EH (cell line): Measurements from ENCODE around the gene SACS.
A peak's percentile ranks its signal among the peaks of the same experiment; 100 is the strongest.
"Not testable (repeated sequence)": the region's sequence is repeated elsewhere in the genome, so short reads cannot be mapped to it uniquely, and the experiment has no call there.

ENCODE experiments used
- DNase-seq: peaks from one replicate; pipeline ENCODE4 v3.0.0-alpha.2; 2015; ENCODE audit warnings: low read depth

The SACS gene

DNA sequence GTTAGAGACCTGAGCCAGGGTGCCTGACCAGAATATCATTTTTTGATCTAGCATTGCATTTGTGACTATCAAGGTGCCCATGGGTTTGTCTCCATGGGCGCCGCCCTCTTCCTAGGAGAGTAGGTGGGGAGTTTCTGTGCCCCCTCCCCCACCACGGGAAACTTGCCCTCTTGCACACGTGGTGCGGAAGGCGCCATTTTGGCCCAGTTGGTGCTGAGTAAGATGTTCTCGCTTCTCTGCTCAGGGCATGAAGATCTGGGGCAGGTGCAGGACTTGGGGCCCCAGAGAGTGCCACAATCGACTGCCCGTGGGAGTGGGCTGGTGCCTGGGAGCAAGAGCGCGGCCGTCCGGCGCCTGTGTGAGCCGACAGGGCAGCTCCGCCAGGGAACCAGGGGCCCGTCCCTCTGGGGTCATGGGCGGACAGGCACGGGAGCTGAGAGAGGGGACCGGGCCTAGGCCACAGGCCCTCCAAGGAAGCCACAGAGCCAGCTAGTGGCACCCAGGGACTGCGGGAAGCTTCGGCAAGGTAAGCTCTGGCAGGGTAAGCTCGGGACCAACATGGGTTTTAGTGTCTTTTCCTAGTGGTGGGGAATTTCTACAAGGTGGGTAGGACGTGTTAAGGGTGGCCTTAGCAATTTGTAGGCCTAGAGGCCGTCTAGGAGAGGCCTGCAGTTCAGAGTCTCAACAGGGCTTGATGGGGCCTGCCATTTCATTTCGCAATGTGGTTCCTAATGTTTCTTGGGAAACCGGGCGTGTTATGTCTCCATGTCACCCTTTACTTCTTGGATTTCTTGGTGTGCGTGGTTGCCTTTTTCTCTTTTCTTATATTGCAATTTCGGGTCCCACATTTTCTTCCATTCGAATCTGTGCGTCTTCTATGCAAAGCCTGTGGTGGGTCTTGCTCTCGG is 14.5 kb downstream of the SACS start:
- DNase-seq: no peak

DNA sequence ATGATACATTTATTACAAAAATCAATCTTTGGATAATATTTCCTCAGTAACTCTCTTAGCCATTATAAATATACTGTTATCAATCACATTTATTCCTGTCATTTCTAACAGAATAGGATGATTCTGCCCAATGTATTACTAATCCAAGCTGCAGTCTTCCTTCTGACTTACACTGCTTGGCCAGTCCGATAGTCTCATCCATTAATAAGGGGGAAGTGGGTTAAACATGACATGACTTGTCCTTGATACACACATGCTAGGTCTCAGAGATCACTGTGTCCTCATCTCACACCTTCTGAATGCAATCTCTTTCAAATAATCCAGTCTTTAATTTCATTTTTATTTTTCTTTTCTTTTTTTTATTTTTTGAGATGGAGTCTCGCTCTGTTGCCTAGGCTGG is 18.8 kb downstream of the SACS start:
- no peak for DNase-seq

DNA sequence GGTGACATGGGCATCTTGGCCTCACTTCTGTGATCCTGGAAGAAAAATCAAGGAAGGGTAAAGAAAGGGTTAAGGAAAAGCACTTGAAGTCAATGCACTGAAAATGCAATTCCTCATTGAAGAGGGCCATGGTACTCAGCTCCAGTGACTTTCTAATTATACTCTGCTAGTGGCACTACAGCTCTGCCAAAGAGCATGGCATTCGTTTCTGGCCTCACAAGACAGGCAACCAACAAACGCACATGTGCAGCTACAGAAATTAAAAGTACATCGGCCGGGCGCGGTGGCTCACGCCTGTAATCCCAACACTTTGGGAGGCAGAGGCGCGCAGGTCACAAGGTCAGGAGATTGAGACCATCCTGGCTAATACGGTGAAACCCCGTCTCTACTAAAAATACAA is 21.8 kb downstream of the SACS start:
- no peak for DNase-seq

DNA sequence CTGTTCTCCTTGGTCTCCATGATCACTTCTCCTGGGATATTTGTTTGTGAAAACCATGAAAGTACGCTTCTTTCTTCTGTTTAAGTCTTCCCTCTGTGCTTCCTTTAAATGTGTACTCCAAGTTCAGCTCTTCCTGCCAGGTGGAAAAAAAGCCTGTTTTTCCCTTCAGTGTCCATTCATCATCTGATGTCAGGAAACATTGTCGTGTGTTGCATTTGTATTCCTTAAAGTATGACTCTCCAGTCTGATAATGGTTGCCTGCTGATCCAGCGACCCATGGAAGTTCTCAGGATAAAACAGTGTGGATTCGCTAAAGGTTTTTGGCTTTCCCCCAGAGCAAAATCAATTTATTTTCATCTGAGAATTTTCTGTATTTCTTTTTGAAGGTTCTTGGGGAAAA is 22.3 kb downstream of the SACS start:
- no peak for DNase-seq

DNA sequence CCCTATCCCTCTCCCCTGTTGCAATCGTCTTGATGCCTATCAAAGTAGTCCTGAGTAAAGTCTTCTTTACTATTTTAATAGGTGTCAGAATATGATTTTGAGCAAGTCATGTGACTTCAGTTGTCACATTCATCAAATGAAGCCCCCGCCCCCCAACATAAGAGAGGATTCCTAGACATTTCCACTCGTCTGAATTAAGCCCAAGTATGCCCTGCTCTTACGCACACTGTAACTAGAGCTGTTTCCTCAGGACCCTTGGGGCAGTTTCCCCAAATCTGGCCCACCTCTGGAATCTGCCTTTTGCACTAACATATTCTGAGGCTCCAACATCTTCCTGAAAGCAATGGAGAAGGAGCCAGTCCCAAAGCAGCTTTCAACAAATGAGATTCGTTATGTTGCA is 25.5 kb downstream of the SACS start:
- DNase-seq: no peak

DNA sequence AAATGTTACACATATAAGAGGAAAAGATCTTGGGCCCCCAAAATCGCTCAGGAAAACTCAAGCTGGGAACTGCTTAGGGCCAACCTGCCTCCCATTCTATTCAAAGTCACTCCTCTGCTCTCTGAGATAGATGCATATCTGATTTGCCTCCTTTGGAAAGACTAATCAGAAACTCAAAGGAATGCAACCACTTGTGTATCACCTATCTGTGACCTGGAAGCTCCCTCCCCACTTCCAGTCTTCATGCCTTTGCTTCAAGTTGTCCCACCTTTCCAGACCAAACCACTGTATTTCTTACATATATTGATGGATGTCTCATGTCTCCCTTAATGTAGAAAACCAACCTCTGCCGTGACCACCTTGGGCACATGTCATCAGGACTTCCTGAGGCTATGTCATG is 32.3 kb downstream of the SACS start:
- not testable (repeated sequence) for DNase-seq

DNA sequence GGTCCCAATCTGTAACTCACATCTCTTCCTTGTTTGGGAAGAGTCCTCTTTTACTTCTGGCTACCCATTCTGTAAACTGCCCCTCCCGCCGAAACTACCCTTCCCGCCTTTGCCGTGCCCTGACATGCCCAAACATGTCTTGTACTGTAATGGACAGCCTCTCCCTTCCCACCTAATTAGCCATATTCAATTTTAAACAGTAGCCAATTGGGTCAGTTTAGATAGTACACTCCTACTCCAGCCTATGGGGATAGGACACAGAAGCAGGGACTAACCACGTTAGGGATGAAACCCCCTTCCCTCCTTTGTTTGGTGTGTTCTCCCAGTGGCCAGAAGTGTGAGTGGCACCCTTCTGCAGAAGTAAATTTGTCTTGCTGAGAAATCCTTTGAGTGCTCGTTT is 34.2 kb downstream of the SACS start:
- no peak for DNase-seq

DNA sequence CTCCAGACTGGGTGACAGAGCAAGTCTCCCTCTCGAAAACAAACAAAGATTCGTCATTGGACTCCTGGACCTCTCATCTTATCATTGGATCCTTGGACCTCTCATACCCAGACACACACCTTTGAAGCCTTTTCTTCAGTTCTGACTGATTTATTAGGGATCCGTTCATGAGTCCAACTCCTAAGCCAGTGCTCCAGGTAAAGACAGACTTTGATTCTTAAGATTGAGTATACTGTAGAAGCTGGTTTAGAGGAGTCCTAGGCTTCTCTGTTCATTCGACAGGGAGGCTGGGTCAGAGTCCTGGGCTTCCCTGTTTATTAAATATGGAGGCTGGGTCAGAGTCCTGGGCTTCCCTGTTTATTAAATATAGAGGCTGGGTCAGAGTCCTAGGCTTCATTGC is 38.7 kb downstream of the SACS start:
- no peak for DNase-seq

DNA sequence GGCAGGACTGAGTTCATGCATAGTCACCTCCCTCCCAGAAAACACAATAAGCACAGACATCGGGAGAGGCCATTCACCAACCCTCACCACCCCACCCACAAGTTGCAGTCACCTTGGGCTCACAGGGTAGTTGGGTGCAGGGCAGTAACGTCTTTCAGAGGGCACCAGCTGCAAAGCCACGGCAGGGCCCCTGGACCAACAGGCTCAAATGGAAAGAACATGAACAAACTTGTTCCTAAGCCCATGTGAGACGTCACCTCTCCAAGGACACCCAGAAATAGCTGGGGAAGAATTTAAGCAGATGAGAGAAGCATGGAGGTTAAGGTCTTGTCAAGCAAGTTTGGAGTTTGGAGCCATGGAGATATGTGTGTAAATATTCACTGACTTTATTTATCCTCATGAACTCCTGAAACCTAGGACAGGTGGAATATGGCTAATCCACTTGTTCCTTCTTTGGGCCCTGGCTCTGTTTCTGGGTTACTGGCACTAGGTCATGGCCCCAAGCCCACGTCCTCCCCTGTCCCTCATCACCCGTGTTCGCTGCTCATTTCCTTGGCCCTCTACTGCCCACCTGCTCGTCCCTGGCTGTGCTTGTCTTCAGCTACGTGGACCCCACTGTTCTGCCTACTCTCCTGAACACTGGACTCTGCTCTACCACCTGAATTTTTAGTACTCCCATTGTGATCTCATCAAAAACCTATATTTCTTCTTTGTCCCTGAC is 40.4 kb downstream of the SACS start:
- no peak for DNase-seq

DNA sequence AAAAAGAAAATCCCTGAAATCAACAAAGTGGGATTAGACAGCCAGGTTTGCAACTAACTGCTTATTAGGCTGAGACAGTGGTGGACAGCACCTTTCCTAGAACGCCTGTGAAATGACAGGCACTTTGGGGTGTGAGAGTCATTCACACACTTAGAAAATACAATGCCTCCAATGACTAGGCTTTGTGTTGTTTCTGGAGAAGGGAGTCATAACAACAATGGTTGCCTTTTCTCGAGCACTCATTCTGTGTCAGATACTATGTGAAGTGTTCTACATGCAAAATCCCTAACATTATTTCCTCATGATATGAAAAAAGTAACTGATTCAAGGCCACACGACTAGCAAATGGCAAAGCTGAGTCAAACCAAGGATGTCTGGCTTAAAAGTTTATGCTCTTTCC is 41.2 kb downstream of the SACS start:
- no peak for DNase-seq

DNA sequence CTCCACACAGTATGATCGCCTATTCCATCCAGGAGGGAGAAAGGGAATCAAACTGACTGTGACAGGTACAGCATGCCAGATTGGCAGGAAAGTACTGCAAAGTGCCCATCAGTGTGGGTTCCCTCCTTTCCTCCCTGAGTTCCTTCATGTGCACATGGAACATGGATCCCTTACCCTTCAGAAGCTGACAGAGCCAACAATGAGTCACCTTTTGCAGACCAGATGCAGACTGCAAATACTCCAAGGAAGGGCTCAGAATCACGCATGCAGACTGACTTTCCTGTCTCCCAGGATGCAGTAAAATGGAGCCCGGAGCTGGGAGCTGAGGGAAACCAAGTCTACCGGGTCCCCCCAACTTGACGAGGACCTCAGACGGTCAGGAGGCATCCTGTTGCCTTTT is 41.8 kb downstream of the SACS start:
- peak; percentile 53 for DNase-seq

DNA sequence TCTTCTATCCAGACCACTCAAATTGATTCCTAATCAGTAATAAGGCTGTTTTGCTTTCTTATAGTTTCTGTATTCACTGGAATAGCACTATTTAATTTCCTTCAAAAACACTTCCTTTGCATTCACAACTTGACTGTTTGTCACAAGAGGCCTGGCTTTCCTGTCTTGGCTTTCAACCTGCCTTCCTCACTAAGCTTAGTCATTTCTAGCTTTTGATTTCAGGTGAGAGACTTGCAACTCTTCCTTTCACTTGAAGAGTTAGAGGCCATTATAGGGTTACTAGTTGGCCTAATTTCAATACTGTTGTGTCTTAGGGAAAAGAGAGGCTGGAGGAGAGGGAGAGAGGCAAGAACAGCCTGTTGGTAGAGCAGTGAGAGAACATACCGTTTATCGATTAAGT is 47.0 kb downstream of the SACS start:
- no peak for DNase-seq

DNA sequence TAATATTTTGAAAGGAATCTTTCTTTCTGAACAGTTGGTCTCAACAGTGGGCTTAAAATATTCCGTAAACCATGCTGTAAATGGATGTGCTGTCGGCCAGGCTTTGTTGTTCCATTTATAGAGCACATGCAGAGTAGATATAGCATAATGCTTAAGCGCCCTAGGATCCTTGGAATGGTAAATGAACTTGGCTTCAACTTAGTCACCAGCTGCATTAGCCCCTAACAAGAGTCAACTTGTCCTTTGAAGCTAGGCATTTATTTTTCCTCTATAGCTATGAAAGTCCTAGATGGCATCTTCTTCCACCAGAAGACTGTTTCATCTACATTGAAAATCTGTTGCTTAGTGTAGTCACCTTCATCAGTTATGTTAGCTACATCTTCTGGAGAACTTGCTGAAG is 47.6 kb downstream of the SACS start:
- DNase-seq: no peak

DNA sequence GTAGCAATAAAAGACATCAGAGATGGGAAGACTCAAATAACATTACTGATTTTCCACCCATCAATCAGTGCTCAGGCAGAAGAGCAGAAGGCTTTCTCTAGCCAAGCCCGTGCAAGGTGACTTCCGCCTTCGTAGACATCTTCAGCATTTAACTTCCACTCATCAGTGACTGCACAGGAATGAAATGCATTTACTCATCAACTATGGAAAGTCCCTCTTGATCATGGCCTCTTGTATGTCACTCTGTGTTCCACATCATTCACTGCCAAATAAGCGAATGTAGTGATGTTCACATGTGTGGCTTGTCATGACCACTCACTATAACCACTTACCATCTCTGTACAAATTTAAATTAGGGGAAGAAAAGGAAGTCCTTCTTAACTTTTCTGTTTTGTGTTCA is 49.4 kb downstream of the SACS start:
- peak; percentile 84 for DNase-seq

DNA sequence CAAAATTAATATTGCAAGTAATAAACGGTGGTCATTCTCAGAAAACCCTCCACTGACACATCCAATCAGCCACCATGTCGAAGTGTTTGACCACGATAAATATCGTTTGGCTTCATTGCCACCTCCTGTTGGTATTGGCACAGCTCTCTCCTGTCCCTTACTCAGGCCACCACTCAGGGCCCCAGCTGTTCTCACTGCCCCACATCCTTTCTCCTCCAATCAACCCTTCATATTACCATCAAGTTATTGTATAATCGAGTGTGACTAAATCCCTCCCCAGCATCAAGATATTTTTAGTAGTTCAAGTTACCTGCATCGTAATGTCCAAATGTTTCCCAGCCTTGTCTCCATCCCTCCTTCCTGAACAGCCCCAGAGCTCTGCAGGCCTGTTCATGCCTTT is 50.4 kb downstream of the SACS start:
- DNase-seq: no peak

DNA sequence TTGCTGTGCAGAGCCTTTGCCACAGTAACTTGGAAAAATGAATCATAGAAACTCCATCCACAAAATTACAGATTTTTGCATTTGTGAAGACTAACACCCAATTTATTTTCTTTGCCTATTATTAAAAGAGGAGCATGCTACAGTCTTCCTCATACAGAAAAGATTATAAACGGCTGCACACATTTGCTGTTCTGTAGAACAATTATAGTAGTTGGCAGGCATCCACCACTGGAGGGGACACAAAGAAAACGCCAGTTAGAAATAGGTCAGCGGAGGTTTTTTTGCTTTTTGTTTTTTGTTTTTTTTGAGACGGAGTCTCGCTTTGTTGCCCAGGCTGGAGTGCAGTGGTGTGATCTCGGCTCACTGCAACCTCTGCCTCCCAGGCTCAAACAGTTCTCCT is 51.6 kb downstream of the SACS start:
- no peak for DNase-seq

DNA sequence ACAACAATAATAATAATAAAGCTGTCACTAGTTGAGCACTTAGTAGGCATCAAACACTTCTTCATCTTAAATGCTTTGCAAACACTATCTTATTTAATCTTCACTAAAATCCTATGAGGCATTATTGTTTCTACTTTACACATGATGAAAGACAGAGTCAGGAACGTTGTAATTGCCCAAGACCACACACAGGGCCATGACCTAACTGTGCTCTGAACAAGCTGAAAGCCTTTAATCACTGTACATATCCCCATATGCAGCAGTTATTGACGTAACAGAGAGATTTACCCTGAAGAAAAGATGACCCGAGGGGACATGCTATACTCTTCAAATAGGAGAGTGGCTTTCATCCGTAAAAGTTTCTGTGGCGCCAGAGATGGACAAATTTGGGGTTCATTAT is 53.0 kb downstream of the SACS start:
- DNase-seq: peak; percentile 63

DNA sequence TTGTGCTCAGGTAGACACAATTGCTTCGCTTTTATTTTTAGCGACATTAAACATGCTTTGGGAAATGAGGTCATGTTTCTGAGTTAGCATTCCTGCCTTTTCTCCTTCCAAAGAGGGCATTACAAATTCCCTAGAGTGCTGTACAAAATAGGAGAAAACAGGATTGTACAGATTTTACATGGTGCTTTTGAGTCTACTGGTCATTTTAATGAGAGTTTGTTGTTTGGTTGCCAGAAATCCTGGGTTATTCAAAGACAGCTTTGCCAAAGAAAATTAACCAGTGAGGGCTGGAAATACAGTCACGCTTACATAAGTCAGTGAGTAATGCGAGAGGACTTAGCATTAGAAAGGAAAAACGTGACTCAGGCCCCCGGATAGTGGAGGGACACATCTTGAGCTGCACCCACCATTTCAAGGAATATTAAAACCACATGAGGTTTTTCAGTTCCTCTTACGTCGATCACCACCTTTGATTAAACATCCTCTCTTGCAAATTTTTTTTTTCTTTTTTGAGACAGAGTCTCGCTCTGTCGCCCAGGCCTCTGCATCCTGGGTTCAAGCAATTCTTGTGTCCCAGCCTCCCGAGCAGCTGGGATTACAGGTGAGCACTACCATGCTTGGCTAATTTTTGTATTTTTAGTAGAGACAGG is 55.4 kb downstream of the SACS start:
- peak; percentile 100 for DNase-seq

DNA sequence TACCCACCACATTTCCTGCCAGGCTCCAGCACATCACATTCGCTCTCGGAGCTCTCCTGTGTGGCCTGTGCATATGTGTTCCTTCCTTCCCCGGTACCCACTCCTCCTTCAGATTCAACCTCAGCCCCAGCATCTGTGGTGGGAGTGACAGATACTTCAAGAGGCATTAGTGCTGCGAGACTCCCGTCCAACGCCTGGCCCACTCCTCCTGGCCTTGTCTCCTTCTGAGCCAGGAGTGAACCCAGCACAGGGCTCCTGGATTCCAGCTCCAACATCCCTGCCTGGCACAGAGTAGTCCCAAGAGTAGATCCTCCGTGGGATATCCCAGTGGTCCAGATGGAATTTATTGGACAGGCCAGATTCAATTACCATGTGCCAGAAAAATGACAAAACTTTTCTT is 55.9 kb downstream of the SACS start:
- no peak for DNase-seq

DNA sequence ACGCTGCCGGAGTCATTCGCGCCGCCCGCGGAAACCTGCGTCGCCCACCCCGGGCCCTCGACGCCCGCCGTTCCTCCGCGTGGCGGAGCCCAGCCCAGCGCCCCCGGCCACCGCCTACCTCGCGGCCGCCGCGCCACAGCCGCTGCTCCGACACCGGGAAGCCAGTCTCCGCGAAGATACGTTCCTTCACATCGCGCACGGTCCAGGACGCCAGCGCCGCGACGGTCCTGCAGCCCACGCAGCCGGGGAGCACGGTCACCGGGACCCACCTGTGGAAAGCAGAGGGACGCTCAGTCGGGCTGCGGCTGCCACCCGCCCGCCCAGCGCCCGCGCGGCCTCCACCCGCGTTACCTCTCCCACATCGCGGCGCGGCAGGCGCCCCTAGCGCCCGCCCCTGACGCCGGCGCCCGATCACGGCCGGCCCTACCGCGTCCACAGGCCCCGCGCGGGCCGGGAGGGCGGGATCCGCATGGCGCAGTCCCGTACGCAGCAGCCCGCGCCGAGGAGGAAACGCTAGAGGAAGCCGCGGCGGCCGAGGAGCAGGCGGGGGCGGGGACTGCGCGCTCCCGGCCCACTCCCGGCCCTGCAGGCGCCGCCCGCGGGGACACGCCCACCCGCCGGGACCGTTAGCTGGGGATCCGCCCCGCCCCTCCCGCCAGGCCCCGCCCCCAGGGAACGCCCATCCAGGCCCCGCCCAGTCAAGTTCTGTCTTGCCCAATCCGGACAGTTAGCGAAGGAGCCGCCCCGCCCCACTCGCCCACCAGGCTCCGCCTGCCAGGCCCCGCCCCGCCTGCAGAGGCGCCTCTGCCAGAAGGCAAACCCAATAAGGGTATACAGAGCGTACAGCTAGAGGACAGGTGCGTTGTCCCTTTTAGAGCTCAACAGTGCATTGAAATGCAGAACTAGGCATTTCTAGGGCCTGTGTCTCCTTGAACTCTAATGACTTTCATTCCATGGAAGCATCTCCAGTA is 58.2 kb downstream of the SACS start:
- peak; percentile 95 for DNase-seq

DNA sequence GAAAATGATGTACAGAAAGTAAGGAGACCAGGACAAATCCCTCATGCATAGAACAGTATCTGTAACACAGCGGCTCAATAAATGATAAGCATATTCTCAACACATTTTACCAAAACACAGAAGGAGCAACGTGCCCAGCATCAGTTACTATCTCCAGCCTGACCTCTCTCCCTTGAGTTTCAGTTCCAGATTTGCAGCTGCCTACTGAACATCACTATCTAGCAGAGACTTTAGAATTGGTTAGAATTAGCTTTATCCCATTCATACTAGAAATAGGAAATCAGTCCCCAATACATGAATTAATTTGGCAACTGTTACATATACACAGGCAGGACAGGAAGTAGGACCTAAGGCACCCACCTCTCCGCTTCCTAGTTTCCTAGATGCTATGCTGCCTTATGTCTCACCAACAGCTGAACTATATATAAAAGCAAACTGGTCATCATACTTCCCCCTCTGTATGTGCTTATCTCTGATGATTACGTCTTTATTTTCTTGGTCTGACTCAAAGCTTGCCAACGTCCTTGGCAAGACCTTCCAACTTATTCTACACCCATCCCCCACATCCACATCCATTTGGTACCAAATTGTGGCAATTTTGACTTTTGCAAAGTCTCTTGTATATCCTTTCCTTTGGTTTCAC is 61.1 kb downstream of the SACS start:
- DNase-seq: peak; percentile 68
